ENCODE results near the gene TFRC.
"Not testable (repeated sequence)": the region's sequence is repeated elsewhere in the genome, so short reads cannot be mapped to it uniquely, and the experiment has no call there.

Gene TFRC

DNA sequence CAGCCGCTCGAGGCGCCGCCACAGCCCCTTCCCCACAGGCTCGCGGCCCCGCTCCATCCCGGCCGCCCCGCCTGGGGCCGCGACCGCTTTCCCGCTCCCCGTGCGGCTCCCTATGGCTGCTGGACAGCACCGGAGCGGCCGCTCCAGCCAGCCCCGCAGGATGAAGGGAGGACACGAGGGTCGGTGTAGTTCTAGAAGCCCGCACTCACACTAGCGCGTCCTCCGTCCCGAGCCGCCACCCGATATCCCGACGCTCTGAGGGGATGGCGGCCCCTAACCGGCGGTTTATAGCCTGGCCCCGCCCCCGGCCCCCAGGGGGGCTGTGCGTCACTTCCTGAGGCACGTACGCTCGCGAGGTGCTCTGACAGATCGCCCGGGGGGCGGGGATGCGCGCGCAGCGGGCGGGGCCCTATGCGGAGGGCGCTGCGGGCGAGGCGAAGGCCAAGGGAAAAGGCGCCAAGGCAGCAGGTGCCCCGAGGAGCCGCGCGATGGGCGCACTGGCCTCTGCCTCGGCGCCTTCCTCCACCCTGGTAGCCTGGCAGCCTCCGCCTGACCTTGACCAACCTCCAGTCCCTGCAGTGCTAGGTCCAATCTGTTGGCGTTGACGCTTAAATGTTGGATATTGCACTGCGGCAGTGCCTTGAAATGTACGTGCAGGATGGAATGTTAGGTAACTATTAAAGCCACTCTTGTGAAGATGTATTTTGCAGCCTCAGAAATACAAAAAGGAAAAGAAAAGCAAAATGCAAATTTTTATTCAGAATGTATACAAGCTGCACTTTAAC is at the start of gene TFRC:
TFRC (minus strand) TSS at position 257 of the 785 bp plus-strand sequence. CDS start 4,991 bp downstream, outside the sequence.
- FAIRE-seq, result no peak

DNA sequence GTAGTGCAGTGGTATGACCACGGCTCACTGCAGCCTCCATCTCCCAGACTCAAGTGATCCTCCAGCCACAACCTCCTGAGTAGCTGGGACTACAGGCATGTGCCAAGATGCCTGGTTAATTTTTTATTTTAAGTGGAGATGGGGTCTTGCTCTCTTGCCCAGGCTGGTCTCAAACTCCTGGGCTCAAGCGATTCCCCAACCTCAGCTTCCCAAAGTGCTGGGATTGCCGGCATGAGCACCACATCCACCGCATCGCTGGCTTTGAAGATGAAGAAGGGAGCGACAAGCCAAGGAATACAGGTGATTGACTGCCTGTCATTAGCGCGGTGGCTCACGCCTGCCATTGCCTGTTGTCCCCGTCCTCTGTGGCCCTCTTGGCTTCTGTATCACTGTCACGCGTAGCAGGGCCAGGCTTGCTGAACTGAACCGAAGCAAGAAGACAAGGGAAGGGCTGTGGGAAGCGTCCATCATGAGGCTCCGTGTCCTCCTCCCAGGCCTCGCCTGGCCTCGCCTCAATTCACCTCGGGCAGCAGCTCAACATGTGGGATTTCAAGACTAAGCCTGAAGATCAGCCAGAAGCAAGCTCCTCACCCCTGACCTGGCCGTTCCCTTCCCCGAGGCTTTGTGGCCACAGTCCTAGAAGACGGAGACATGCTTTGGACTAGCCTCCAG is 46.4 kb upstream of the TFRC start:
- FAIRE-seq, result no peak

DNA sequence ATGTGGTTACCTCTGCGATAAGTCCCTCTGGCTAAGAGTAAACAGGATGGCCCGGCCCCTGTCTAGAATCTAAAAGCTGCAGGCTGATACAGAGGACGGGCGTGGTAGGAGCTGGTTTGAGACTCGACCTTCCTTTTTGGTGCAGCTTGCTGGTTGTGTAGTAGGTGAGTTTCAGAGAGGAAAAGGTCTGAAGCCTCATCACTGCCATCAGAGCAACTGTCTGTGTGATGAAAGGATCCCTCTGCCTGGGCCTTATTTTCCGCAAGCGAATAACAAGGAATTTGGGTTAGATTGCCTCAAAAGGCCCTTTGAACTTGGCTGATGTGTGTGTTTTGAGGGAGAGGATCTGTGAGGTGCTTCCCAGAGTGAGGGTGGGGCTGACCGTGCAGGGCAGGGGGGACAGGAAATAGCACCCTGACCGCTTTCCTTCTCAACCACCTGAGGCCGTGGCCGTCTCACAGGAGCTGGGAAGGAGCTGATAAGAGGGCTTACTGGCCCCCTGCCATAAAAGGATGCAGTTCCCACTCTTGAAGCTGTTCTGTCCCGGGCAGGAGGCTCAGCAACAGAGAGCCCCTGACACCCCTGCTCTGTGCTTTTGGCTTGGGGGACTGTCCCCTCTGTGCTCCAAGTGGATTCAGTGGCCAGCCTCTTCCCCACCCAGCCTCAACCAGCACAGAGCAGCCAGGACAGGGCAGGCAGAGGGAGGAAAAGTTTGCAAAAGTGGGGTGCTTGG is 45.6 kb upstream of the TFRC start:
- no peak for FAIRE-seq

DNA sequence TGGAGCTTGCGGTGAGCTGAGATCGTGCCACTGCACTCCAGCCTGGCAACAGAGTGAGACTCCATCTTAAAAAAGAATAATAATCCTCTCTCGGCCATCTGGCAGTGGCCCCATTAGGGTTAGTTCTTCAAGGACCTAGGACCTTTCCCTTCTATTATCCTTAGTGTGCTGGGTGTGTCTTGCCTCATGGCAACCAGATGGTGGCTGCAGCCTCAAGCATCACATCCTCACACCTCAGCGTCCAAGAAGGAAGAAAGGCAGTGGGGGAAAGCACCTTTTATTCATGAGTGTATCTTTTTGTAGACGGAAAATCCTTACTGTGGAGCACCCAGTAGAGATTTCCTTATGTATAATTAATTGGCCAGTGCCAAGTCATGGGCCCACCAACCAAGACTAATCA is 42.7 kb upstream of the TFRC start:
- no peak for FAIRE-seq

DNA sequence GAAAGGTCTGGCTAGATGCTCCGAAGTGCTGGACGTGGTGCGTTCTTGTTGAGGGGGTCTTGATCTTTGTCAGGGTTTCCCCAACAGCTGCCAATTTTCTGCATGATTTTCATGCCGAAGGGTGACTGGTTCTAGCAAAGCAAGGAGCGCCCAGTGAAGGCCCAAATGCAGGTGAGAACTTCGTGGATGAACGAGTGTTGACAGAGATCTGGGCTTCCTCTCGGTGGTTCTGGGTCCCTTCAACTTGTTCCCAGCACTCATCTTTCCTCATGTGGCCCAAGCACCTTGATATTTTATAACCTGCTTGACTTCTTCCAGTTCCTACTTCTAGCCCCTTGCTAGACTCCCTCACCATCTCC is 40.8 kb upstream of the TFRC start:
- no peak for FAIRE-seq

DNA sequence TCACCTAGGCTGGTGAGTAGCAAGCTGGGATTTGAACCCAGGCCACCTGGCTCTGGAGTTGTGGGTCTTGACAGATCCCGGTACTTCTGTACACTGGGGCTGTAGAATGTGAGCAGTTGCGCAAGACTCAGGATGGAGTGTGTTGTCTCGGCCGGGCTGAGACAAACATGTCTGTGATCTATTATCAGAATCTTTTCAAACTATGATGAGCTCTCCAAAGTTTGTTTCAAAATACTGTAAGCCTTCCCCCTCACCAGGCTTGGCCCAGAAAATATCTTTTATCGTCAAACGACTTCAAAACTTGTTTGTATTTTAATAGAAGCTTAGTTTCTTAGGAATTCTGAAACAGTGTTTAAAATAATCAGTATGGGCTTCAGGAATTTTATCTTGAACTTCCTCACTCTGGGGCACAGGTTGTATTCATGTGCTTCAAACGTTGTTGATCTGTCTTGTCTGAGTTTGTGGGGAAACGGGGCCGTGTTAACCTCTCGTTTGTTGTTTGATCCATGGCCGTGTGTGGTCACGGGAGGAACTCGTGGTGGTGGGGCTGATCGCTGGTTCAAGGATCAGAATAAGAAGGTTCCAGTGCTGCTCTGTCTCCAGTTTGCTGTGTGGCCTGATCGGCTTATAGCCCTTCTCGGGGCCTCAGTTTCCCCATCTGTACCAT is 40.3 kb upstream of the TFRC start:
- FAIRE-seq, result no peak

DNA sequence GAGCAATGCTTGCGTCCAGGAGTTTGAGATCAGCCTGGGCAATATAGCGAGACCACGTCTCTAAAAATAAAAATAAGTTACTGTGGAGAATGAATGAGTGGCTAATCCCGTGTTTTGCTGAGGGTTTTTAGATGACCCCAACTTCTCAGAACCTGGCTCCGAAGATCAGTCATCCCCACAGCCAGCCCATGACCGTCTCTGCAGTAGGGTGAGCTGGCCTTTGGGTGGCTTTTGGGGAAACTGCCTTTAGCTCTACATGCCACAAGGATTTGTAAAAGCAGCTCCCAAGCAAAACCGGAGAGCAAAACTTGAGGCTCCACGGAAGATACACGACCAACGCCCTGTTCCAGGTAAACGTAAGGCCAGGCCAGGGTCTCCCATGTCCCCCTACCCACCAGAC is 39.2 kb upstream of the TFRC start:
- no peak for FAIRE-seq

DNA sequence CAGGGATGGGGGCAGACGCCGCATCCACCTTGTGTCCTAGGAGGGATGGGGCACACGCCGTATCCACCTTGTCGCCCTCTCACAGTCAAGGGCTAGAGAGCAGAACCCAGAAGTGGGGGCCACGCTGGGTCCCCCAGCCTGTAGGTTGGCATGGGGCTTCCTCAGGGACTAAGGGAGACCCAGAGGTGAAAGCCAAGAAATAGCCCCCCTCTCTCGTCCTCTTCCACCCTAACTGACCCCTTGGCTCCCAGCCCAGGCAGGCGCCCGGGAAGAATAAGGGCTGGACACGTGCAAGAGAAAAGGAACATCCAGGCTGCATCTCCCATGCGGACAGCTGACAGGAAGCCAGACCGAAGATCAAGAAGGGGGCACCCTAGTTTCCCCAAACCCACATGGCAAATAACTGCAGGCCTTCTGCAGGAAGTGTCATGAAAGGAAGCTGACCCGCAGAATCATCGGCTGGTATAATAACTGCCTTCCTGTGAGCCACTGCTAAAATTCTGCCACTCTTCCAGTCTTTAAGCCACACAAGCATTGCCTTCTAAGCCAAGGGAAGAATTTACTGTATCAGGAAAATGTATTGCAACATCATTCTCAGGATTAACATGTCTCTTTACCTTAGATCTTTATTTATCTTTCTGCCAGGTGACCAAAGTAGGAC is 38.5 kb upstream of the TFRC start:
- FAIRE-seq, result no peak

DNA sequence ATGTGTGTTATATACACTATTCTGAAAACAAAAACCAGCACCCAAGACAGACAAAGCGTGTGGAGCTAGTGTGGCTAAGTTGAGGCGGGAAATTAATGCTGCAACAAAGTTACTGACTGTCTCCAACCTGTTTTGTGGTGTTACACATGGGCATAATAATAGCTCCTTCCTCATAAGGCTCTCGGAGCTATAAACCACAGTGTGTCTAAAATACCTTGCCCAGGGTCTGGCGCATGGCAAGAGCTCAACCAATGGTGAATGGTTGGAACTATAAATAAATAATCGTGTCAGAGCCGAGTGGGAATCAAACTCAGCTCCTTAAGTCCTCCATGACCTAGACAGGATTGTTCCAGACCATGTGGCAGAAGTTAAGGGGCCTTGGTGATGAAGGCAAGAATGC is 35.9 kb upstream of the TFRC start:
- no peak for FAIRE-seq

DNA sequence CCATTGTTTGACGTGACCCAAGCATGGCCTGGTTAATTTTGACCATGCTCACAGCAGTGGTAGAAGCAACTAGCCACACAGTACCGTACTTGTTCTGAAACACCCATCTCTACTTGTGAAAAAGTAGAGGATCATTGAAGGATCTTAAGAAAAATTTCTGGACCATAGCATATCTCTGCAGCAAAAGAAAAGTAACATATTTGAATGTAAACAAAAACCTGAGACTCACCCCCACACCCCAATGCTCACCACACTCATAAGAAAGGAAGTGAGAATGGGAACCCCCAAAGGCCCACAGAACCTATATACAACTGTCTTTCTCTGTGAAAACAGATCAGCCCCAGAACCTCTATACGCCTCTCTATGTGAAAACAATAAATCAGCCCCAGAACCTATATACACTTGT is 33.8 kb upstream of the TFRC start:
- no peak for FAIRE-seq

DNA sequence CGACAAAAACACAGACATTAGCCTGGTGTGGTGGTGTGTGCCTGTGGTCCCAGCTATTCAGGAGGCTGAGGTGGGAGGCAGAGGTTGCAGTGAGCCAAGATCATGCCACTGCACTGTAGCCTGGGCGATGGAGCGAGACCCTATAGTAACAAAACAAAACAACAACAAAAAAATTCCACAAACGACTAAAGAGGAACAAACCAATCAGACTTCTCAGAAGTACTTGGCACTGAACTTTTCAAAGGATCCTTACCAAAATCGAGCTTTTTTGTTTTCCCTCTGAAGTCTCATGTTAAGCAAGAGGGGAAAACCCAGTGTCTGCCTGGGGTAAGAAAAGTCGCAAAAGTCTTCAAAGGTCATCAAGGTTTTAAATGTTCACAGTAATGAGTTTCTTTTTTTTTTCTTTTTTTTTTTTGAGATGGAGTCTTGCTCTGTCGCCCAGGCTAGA is 30.1 kb upstream of the TFRC start:
- no peak for FAIRE-seq

DNA sequence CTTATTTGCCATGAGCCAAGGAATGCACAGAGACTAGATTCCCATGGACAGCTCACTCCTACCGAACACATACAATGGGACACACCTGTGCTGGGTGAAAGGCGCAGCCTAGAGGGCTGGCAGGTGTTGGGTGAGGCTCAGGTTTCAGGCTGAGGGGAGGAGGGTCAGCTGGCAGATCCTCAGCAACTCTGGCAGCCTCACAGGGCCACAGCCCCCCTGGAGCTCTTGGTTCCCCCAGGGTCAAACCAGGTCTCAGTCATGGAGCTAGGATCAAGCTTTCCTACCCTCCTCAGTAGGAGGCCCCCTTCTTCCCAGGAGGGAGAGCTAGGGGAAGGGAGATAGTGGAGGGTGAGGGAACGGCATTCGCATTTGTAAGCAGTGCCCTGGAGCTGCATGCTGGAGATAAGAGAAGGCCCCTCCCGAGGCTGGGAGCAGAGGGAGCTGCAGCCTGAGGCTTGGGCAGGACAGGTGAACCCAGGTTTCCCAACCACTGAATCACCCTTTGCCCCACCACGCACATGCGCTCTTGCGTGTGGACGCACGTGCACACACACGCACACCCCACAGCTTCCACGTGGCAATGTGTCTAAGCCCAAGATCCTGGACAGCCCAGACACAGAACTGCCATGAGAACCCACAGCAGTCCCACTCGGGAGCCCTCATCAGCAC is 26.3 kb upstream of the TFRC start:
- no peak for FAIRE-seq

DNA sequence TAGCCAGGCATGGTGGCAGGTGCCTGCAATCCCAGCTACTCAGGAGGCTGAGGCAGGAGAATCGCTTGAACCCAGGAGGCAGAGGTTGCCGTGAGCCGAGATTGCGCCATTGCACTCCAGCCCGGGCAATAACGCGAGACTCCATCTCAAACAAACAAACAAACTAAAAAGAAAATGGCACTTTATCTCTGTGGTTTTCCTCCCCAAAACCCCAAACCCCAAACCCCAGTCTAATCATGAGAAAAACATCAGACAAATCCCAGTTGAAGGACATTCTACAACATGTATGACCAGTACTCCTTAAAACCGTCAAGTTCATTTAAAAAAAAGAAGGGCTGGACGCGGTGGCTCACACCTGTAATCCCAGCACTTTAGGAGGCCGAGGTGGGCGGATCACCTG is 22.8 kb upstream of the TFRC start:
- not testable (repeated sequence) for FAIRE-seq

DNA sequence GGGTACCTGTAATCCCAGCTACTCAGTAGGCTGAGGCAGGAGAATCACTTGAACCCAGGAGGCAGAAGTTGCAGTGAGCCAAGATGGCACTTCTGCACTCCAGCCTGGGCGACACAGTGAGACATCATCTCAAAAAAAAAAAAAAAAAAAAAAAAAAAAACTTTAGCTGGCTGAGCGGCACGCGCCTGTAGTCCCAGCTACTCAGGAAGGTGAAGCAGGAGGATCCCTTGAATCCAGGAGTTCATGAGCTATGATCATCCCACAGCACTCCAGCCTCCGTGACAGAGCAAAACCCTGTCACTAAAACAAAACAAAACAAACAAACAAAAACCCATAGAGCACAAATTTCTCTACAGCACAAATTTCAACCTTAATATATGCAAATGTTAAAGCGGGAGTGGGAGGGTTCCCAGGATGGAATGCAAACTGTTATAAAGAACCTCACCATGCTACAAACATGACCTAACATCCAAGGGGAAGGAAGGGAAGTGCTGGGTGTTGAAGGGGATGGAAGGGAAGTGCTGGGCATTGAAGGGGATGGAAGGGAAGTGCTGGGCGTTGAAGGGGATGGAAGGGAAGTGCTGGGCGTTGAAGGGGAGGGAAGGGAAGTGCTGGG is 16.6 kb upstream of the TFRC start:
- FAIRE-seq, result not testable (repeated sequence)

DNA sequence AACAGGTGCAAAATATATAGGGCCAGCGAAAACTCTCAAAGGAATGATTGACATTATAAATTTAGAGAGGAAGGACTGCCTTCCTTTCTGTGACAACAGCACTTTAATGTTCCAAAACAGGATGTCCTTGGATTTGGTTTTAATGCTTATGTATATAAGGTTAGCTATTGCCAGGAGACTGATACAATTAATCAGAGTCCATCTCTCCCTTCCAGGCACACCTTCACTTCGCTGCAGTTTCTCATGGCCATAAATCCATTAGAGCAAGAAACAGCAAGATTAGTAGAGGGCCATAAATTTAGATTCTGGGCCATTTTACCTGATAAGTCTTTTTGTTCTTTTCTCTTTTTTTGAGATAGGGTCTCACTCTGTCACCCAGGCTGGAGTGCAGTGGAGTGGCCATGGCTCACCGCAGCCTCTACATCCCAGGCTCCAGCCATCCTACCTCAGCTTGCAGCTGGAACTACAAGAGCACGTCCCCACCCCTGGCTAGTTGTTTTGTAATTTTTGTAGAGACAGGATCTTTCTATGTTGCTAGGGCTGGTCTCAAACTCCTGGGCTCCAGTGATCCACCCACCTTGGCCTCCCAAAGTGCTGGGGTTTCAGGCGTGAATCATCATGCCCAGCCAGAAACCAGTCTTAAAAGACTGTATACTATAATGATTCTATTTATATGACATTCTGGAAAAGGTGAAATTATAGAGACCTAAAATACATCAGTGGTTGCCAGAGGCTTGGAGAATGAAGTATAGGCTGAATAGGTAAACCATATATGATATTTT is 15.7 kb upstream of the TFRC start:
- no peak for FAIRE-seq

DNA sequence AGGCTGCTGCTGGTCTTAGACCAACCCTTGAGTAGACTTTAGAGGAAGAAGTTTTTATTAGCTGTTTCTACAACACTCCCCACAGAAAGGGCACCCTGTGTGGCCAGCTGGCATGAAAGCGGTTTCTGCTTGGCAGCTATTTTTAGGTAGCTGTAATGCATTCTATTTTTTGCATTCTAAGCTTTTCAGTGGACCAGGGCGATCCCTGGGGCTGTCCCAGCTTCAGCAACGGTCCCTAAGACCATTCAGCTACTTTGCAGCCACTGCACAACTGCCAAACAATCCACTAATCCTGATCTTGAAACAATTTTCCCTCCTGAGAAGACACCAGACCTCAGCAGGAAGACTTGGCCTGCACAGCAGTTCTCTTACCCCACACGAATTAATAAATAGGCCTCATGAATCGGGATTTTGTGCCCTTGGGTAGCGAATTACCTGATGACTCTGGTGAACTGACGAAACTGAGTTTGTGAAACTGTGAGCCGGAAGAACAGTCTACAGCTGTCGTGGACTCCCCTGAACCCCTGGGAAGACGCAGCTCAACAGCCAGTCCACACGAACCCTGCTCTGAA is 14.6 kb upstream of the TFRC start:
- FAIRE-seq, result no peak

DNA sequence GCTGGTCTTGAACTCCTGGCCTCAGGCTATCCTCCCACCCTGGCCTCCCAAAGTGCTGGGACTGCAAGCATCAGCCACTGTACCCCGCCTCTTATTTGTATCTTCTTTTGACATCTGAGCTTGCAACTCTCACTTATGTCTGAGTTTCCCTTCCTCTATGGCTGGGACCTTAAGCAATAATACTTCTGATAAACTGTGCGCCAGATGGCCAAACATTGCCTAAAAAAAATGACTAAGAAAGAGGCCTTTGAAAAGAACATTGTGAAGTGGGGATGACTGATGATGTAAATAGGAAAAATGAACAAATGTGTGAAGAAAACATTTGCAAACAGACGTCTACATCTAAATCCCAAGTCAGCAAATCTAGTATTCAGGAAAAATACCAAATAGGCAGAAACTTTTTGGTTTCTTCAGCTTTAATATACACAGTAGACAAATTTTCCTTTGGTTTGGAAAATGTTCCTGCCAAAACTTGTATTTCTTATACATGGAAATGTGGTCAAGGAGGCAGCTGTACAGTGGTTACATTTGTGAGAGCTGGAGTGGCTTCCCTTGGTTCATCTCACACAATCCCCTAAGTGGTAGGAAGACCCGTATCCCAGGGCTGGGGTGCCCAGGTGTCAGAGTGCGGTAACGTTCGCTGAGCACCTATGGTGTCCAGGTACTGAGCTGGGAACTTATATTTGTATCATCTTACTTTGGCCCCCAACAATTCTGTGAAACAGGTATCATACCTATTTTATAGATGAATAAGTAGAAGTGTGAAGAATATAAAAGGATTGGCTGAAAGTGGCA is 11.6 kb upstream of the TFRC start:
- FAIRE-seq, result no peak

DNA sequence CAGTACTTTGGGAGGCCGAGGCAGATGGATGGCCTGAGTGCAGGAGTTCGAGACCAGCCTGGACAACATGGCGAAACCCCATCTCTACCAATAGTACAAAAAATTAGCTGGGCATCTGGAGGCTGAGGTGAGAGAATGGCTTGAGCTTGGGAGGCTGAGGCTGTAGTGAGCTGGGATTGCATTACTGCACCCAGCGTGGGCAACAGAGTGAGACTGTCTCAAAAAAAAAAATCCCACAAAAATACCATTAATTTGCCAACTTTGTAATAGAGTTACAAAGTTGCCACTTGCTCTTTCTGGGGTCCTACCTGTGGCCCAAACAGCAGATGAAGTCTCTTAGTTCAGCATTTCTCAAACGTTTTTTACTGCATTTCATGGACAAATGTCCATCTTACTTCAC is 6.0 kb upstream of the TFRC start:
- no peak for FAIRE-seq

DNA sequence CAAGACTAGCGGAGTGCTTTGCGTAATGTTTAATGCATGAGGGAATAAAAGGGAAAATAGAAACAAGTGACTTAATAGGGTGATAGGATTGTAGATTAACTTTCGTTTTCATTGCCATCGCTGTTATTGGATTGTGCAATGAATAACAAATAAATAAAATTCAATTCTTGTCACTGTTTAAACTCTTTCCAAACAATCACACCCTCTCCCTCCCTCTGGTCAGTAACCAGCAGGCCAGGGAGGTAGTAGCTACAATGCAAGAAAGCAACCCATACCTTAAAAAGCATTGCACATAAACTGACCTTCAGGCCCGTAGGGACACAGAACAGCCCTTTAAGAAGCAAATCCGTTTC is 705 bp upstream of the TFRC start:
- no peak for FAIRE-seq

Measured in A204.1 (cell line).